CD4-positive, alpha-beta T cell treated with Interleukin-17A for 4 hours (primary cell): ENCODE results near the gene MFSD11.
A peak's percentile ranks its signal among the peaks of the same experiment; 100 is the strongest.
"Not testable (repeated sequence)": the region's sequence is repeated elsewhere in the genome, so short reads cannot be mapped to it uniquely, and the experiment has no call there.

Source experiments
- DNase-seq: peaks from one replicate; pipeline ENCODE4 v3.0.0-alpha.2; 2020; ENCODE audit warnings: mixed read lengths

Gene MFSD11

GRCh38 chr17:76727745-76728456, 10.0 kb upstream of the MFSD11 start:
- peak; percentile 20 for DNase-seq

DNA sequence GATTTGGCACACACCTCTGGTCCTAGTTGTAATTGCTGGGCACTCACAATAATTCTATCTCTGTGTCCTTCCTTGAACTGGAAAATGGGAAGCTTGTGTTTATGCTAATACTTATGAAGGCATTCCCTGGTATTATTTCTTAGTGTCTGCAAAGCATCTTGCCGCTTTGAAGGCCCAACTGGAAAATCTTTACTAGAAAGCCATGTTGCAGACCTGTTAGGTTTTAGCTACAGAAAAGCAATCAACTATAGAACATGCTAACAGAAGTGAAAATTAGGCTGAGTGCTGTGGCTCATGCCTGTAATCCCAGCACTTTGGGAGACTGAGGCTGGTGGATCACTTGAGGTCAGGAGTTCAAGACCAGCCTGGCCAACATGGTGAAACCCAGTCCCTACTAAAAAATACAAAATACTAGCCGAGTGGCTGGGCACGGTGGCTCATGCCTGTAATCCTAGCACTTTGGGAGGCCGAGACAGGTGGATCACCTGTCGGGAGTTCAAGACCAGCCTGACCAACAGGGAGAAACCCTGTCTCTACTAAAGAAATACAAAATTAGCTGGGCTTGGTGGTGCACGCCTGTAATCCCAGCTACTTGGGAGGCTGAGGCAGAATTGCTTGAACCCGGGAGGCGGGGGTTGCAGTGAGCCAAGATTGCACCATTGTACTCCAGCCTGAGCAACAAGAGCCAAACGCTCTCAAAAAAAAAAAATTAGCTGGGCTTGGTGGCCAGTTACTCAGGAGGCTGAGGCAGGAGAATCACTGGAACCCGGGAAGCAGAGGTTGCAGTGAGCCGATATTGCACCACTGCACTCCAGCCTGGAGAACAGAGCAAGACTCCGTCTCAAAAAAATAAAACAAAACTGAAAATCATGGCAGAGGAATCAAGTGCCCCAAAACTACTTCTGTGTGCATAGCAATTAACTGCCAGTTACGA, 5.9 kb upstream of the MFSD11 start:
- not testable (repeated sequence) for DNase-seq

DNA sequence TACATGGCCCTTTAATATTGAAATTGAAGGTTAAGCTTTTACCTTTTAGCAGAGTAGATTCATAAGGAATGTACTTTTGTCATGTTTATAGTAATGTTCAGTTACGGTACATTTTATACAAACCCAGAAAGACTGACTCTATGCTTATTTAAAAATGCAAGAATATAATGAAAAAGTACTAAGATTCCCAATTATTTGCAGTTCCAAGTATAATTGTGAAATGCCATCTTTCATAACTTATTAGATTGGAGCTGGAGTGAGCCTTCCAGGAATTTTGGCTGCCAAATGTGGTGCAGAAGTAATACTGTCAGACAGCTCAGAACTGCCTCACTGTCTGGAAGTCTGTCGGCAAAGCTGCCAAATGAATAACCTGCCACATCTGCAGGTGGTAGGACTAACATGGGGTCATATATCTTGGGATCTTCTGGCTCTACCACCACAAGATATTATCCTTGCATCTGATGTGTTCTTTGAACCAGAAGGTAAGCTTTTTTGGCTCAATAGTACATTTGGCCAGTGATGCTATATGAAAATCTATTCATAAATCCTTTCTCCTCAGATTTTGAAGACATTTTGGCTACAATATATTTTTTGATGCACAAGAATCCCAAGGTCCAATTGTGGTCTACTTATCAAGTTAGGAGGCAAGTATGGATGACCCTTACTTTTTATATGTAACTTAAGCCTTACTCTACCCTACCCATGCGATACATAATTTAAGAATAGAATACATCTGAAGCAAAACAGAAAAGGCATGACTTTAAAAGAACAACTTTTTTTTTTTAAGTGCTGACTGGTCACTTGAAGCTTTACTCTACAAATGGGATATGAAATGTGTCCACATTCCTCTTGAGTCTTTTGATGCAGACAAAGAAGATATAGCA, 4.9 kb upstream of the MFSD11 start:
- DNase-seq = no peak

GRCh38 chr17:76733618-76733957, 4.3 kb upstream of the MFSD11 start:
- DNase-seq = no peak

- DNase-seq = peak; percentile 52
Observed at GRCh38 chr17:76734080-76734840, 3.7 kb upstream of the MFSD11 start.

DNA sequence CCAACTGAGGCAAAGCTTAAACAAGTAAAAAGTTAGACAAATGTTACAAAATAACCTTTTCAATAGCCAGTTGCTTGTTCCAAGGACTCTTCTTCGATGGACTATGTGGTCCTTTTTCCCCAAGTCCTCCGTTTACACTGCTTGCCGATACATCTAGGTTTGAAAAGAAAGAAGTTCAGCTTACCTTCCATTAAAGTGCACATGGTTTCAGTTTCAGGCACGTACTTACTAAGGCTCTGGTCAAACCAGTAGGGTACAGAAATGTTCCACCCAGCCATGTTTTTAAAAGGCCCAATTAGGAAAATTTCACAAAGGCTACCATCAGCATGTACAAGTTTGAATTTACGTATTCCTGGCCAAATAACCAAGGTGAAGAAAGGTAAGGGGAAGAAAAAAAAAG, 2.9 kb upstream of the MFSD11 start:
- no peak for DNase-seq

DNA sequence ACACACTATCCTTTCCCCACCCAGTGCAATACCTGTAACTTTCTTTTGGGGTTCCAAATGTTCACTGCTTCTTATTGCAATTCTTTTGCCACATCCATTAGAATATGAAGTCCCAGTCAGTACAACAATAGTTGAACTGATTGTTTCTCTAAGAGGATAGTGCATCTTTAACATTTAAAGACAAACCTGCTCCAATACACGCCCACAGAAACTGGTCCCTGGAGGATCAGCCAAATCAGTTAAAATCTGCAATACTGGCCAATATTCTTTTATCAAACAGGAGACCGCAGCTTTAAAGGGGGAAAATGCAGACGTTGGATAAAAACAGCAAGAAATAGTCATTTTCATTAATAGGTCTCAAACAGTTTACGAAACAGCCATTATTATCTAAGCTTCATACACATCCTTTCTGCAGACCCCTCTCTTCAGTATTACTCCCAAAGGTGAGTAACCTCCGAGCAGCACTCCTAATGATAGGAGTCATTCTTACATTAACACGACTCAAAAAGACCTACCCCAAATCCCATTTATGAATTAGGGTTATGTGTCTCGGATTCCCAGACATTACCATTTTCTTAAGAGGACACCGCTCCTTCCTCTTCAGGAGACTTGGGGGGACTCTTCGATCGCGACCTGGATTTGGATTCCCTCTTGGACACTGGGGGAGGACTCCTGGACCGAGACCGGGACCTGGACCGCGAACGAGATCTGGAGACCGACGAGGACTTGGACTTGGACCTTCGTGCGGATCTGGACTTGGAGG, 2.2 kb upstream of the MFSD11 start:
- no peak for DNase-seq

- DNase-seq = peak; percentile 80
Observed at GRCh38 chr17:76736349-76737081, 1.4 kb upstream of the MFSD11 start.

- peak; percentile 98 for DNase-seq
Observed at GRCh38 chr17:76737082-76737675, 740 bp upstream of the MFSD11 start, which contains the start of gene SRSF2. Gene SRSF2 (minus strand): TSS chr17:76737331. CDS start chr17:76737160, 171 bp downstream.

DNA sequence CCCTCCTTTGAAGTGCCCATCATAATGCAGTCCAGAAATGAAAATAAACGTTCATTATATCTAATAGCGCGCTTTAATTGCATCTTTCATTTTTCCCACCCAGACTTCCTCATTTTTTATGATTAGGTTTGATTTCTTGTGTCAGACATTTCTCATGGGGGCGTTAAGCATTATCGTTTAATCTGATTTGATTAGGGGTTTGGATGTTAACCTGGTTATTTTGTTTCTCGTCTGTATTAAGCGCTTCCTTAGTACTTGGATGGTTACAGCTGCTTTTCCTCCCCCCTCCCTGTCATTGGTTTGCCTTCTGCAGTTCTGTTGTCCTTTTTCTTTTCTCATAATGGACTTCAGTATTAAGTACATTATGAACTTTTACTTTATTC, 540 bp downstream of the MFSD11 start:
- DNase-seq = no peak

DNA sequence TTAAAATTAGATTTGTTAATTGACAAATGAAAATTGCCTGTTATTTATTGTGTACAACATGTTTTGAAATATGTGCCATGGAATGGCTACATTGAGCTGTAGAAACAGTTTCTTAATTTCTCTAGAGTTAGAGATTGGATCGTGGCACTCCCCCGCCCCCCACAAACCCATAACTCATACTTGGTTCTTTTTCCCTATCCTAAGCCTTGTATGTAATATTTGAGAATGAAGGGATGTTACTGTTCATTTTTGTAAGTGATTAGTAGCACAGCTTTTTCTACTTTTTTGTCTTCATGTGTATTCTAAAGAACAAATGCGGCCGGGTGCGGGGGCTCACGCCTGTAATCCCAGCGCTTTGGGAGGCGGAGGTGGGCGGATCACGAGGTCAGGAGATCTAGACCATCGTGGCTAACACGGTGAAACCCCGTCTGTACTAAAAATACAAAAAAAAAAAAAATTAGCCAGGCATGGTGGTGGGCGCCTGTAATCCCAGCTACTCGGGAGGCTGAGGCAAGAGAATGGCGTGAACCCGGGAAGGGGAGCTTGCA, 1.7 kb downstream of the MFSD11 start:
- DNase-seq = not testable (repeated sequence)

- no peak for DNase-seq
Observed at GRCh38 chr17:76740329-76741118, 2.6 kb downstream of the MFSD11 start.

DNA sequence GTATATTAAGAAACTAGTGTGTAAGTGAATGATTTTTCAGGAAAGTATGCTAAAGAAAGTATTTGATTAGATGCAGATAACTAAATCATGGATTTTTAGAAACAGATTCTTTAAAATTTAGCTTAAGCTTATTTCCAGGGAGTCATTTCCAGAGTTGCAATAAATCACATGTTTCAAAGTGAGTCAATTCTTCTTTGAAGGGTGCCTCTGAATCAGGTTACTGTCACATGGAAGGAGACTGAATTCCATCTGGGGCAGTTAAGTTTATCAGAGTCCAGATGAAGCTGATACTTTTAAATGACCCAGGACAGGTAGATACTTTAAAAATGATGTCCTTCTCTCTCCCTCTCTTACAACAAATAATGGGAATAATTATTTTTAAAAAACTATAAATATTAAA, 5.0 kb downstream of the MFSD11 start:
- no peak for DNase-seq

- no peak for DNase-seq
Observed at GRCh38 chr17:76744747-76745146, 6.8 kb downstream of the MFSD11 start.

- DNase-seq = not testable (repeated sequence)
Observed at GRCh38 chr17:76745785-76746184, 7.9 kb downstream of the MFSD11 start.

GRCh38 chr17:76747716-76748363, 9.9 kb downstream of the MFSD11 start:
- no peak for DNase-seq

DNA sequence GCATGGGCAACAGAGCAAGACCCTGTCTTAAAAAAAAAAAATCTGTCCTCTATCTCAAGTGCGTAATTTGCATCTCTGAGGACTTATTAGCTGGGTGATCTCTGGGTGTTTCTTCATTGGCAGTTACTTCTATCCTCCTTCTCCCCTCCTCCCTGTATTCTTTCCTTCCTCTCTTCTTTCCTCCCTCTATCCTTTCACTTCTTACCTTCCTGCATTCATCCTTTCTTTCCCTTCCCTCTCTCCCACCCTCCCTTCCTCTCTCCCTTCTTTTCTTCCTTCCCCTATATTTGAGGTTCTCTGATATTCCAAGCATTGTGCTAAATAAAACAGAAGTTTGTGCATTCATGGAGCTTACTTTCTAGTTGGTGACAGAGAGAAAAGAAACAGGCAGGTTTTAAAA, 10.7 kb downstream of the MFSD11 start:
- no peak for DNase-seq

DNA sequence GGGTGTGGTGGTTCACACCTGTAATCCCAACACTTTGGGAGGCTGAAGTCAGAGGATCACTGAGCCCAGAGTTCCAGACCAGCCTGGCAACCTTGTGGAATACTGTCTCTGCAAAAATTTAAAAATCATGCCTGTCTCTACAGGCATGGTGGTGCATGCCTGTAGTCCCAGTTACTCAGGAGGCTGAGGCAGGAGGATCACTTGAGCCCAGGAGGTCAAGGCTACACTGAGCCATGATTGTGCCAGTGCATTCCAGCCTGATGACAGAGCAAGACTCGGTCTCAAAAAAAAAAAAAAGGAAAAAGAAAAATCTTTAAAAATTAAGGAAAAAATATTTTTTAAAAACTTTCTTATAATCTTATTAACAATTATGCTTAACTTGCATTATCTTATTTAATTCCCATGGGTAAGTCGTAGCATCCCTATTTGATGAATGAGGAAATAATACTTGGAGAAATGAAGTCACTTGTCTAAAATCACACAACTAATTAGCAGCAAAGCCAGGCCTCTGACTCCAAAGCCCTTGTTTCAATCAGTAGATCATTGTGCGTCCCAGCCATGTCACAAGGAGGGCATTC, 13.6 kb downstream of the MFSD11 start:
- DNase-seq = no peak
